Activated T-helper 17 cell treated with anti-CD3 and anti-CD28 coated beads, Interleukin-2, amount 50 U/mL, for 72 hours (primary cell): ENCODE data around the gene CASP3. TPM values are rescaled to one million over a fixed set of nuclear protein-coding genes. Genes with fewer than 3 reads are reported as not detected.

Source experiments
- ATAC-seq: fragments of 150-1000 bp; cut with Tn5 transposase; replicated peaks from 2 replicates; pipeline ENCODE4 v1.10.0; 2021; ENCODE audit warnings: mild to moderate bottlenecking, moderate library complexity
- H3K27ac Mint-ChIP-seq: one replicate; pipeline ENCODE4 v1.8.0; 2022; ENCODE audit warnings: mixed read lengths
- H3K27me3 Mint-ChIP-seq: one replicate; pipeline ENCODE4 v1.8.0; 2022; ENCODE audit warnings: mixed read lengths
- H3K36me3 Mint-ChIP-seq: one replicate; pipeline ENCODE4 v1.8.0; 2022; ENCODE audit warnings: low read depth, mild to moderate bottlenecking, mixed read lengths
- H3K4me1 Mint-ChIP-seq: one replicate; pipeline ENCODE4 v1.8.0; 2022; ENCODE audit warnings: mixed read lengths
- H3K4me3 Mint-ChIP-seq: one replicate; pipeline ENCODE4 v1.8.0; 2022; ENCODE audit warnings: mild to moderate bottlenecking, mixed read lengths
- H3K9me3 Mint-ChIP-seq: one replicate; pipeline ENCODE4 v1.8.0; 2022; ENCODE audit warnings: mixed read lengths
- total RNA-seq, 2 donors: library from RNA; stranded (reverse); gene quantifications; one replicate each; pipeline ENCODE4 v1.2.3, GENCODE V29; 2022

The CASP3 gene
- total RNA-seq, 2 donors from 2014 or later, result 65.2 to 84.9 TPM

DNA sequence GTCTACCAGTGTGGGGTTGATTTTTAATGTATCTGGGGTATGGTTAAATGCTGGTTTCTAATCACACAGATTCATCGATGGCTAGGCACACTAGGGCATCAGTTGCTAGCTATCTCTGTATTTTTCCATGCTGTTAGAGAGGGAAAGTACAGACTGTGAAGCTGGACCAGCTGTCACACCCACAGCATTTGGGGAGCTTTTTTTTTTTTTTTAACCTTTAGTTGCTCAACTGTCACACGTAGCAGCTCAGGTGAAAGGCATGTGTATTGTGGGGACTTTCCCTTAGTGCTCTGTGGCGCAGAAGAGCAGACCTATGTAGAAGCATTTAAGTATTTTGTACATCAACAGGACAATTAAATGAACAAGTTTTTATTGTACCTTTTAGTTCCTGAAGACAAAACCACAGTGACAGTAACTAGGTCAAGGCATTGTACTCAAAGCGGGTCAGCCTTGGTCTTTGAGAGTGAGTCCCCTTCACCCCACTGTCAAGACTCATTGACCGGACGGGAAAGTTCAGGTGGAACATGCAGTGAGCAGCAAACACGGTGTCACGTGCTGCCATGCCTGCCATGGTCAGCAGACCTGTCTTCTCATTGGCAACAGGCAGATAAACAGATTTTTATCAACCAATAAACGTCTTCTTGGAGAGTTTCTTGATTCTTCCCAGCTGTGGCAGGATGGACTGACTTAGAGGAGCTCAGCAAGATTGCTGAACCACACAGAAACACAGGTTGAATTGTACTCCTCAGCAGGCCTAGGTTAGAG lies 65.3 kb downstream of the CASP3 start:
- H3K36me3 Mint-ChIP-seq, result no peaks in the 10 kb centered on the region
- H3K9me3 Mint-ChIP-seq, result peaks cover 3% of the 10 kb centered on the region
- H3K4me1 Mint-ChIP-seq, result peaks cover 20% of the 10 kb centered on the region
- H3K27me3 Mint-ChIP-seq, result no peaks in the 10 kb centered on the region
- peak overlapping the region; percentile 91 for H3K27ac Mint-ChIP-seq
- peak; percentile 83 for ATAC-seq
- peak overlapping the region; percentile 66 for H3K4me3 Mint-ChIP-seq

Other genes with a start within 250 kb of the CASP3 start
- gene IRF2, start 174.9 kb downstream of the CASP3 start, total RNA-seq, result 10 to 100 TPM; 48.1 to 61.7 TPM
- gene PRIMPOL, start 291 bp upstream of the CASP3 start, total RNA-seq, result 10 to 100 TPM; 17.0 to 23.6 TPM
- gene CENPU, start 84.6 kb upstream of the CASP3 start, total RNA-seq, result 10 to 100 TPM; 48.6 to 66.4 TPM
- 10 to 100 TPM; 13.2 to 22.2 TPM for gene ACSL1, start 176.5 kb upstream of the CASP3 start, total RNA-seq